CD4-positive, alpha-beta T cell treated with Interleukin-12 subunit alpha and Interleukin-12 subunit beta, for 1 hour (primary cell): ENCODE results near the gene PDE6C.

ENCODE experiments used
- DNase-seq: peaks from one replicate; pipeline ENCODE4 v3.0.0-alpha.2; 2020

PDE6C gene

DNA sequence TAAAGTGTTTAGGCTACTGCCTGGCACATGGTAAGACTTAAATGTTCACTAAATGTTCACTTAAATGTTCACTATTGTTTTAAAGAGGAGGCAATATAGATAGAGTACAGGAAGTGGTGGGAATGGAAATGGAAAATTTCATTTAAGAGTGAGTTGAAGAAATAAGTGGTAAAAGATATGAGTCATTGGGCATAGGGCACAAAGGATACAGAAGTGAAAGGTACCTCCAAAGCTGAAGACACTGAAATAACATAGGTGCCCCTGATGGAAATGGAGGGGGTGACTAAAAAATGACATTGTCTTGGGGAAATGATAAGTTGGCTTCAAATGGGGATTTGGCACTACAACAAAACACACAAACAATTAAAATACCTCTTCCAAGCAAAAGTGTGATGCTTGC is 95.3 kb downstream of the PDE6C start:
- no peak for DNase-seq

DNA sequence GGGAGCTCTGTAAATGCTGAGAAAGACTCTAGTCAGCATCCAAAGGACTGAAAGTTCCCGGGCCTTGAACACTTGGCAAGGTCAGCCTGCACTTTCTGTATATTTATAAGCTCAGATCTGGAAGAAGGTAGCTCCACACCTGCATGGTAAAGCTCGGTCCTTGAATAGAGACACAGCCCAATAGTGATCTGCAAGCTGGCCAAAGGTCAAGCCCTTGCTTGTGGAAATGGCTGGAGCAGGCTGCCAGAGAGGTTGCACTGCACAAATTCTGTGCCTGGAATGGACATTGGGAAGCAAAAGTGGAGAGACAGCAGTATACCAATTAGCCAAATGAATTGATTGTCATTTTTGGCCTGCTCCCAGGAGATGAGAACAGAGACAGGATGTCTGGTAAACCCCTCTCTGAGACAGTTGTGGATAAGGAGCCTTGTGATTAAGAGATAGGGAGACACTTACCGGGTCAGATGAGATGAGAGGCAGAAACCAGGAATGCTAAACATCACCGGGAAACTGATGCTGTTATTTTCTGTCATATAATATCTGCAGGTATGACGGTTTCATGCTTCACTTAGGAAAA is 98.1 kb downstream of the PDE6C start:
- no peak for DNase-seq

DNA sequence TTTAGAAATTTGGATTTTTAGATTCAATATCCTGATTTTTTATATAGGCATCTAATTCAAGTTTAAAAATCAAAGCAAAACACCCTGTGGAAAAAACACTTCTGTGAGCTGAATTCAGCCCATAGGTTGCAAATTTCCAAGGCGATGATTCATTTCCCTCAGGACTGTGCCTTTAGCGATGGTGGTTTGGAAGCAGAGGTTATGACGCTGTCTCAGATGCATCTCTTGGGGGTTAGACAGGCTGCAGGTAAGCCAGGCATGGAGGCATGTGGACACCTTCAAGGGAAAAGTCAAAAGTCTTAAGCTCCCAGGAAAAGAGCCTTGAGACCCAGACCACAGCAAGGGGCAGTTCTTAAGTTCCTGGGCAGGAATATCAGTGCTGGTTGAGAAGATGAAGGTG is 99.6 kb downstream of the PDE6C start:
- no peak for DNase-seq

DNA sequence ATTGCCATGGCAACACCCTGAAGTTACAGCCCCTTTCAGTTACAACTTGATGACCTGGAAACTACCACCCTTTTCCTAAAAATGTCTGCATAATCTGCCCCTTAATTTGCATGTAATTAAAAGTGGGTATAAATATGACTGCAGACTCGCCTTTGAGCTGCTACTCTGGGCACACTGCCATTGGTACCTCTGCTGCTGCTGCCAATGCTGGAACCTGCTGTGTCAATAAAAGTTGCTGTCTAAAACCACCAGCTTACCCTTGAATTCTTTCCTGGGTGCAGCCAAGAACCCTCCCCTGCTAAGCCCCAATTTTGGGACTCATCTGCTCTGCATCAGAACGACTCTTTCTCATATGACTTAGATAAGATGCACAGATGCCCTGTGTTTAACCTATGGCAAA is 100.3 kb downstream of the PDE6C start:
- DNase-seq, result no peak

DNA sequence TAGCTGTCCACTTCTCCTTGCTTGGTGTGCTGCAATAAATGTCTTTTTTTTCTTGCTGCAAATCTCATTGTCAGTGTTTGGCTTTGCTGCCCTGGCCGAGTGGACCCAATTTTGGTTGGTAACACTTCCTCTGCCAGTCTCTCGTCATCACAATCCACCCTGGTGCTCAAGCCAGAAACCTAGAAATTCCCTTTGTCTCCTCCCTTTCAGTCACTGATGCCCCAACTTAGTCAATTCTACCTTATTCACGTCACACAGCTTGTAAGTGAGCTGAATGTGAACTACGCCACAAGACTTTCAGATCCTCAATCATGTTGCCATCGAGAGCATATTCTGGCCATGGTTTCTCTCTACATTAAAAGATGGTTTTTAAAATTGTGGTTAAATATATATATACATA is 103.0 kb downstream of the PDE6C start:
- DNase-seq, result peak; percentile 5
